Loucy (cell line): Measurements from ENCODE around the gene XCR1.

ENCODE experiments used
- H2AFZ ChIP-seq: fragments of 200-600 bp; sonication (generic); 2 replicates; pipeline ENCODE4 v1.6.0; 2016; ENCODE audit warnings: antibody characterized with exemption, mild to moderate bottlenecking, low read length, moderate library complexity
- H3F3A ChIP-seq: fragments of 200-600 bp; 2 replicates; pipeline ENCODE4 v1.6.0; 2016; ENCODE audit warnings: antibody characterized with exemption, low read depth, mild to moderate bottlenecking
- H3K27me3 ChIP-seq: fragments of 200-600 bp; sonication (generic); 2 replicates; pipeline ENCODE4 v1.6.1; 2014; ENCODE audit warnings: low read length, mild to moderate bottlenecking; ENCODE audit not compliant: insufficient read depth, poor library complexity, severe bottlenecking
- H3K36me3 ChIP-seq: fragments of 200-600 bp; sonication (generic); 2 replicates; pipeline ENCODE4 v1.6.1; 2016; ENCODE audit warnings: low read length; ENCODE audit not compliant: insufficient read depth
- H3K4me1 ChIP-seq: fragments of 200-600 bp; sonication (generic); 2 replicates; pipeline ENCODE4 v1.5.1; 2014; ENCODE audit warnings: low read length, mild to moderate bottlenecking; ENCODE audit not compliant: insufficient read depth, poor library complexity, severe bottlenecking
- H3K4me2 ChIP-seq: fragments of 200-600 bp; sonication (generic); 2 replicates; pipeline ENCODE4 v1.6.0; 2014; ENCODE audit warnings: antibody characterized with exemption, low read length, low read depth, mild to moderate bottlenecking; ENCODE audit not compliant: poor library complexity, severe bottlenecking
- H3K4me3 ChIP-seq: fragments of 200-600 bp; sonication (generic); 2 replicates; pipeline ENCODE4 v1.5.1; 2014; ENCODE audit warnings: low read length, mild to moderate bottlenecking, mixed read lengths; ENCODE audit not compliant: poor library complexity, severe bottlenecking
- H3K79me2 ChIP-seq: fragments of 200-600 bp; sonication (generic); 2 replicates; pipeline ENCODE4 v1.6.1; 2014; ENCODE audit warnings: low read length; ENCODE audit not compliant: insufficient read depth
- H3K9ac ChIP-seq: fragments of 200-600 bp; sonication (generic); 2 replicates; pipeline ENCODE4 v1.6.0; 2014; ENCODE audit warnings: mild to moderate bottlenecking, low read depth, low read length, moderate library complexity; ENCODE audit not compliant: poor library complexity, severe bottlenecking
- H3K9me2 ChIP-seq: fragments of 200-600 bp; sonication (generic); replicated peaks from 2 replicates; pipeline ENCODE4 v1.6.1; 2016; ENCODE audit warnings: low read depth, low read length, mixed read lengths
- H3K9me3 ChIP-seq: fragments of 200-600 bp; sonication (generic); 2 replicates; pipeline ENCODE4 v1.6.1; 2014; ENCODE audit warnings: mild to moderate bottlenecking, antibody characterized with exemption, low read length, low read depth; ENCODE audit not compliant: insufficient read depth
- H4K20me1 ChIP-seq: fragments of 200-600 bp; sonication (generic); 2 replicates; pipeline ENCODE4 v1.6.0; 2014; ENCODE audit warnings: antibody characterized with exemption, low read length, mild to moderate bottlenecking; ENCODE audit not compliant: insufficient read depth, poor library complexity, severe bottlenecking
- EZH2phosphoT487 ChIP-seq: fragments of 200-600 bp; IDR thresholded peaks from 2 replicates; pipeline ENCODE4 v1.6.1; 2018; ENCODE audit warnings: antibody characterized with exemption, mild to moderate bottlenecking, moderate library complexity, borderline replicate concordance
- TF ChIP-seq, protein P1 (sequence below): fragments of 200-600 bp; sonication (generic); conservative IDR thresholded peaks from 2 replicates; pipeline ENCODE4 v1.5.1; 2014; ENCODE audit warnings: mild to moderate bottlenecking, antibody characterized with exemption, low read length

Gene XCR1

DNA sequence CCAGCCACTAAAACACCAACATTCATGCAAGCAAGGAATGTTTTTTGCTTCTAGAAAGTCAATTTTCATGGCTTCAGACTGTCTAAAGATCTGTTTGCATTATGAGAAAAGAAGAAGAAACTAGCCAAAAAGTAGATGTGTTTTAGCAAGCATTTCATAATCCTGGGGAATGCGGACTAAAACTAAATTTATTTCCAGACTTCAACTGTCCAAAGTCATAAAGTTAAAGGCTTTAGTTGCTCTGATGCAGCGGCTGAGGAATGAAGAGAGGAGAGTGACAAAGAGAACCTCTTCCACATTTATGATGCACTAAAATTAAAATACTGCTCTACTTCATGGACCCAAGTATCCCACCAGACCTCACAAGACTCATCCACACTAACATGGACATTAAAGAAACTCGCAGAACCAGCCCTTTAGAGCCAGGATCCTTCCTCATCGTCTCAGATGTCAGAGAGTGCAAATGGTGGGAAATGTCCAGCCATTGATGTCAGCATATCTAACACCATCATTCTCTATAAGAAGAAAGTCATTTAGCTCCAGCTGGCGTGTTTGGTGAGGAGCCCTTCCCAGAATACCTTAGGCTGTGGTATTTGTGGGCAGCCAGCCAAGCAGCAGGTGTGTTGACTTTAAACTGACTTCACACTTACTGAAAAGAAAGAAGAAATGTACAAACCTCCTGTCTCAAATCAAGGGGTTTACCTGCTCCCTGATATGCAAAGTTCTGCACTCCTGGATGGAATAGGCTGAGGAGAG is 49.1 kb downstream of the XCR1 start:
- Histone ChIP-seq H3K9me2 (no peaks in the 10 kb centered on the region), H3K9me3 (no peaks in the 10 kb centered on the region), H3F3A (peaks cover 8% of the 10 kb centered on the region; the same call in 1 of the 2 replicates), H4K20me1 (no peaks in the 10 kb centered on the region), H3K4me1 (peaks cover 37% of the 10 kb centered on the region), H3K79me2 (no peaks in the 10 kb centered on the region), H3K9ac (no peak overlapping the region), H3K4me3 (no peak overlapping the region), H3K27me3 (no peaks in the 10 kb centered on the region), H3K36me3 (peaks cover 52% of the 10 kb centered on the region), H3K4me2 (peak overlapping the region; percentile 31), H2AFZ (no peak overlapping the region)
- no peak for TF ChIP-seq EZH2phosphoT487
- TF ChIP-seq, protein P1, sequence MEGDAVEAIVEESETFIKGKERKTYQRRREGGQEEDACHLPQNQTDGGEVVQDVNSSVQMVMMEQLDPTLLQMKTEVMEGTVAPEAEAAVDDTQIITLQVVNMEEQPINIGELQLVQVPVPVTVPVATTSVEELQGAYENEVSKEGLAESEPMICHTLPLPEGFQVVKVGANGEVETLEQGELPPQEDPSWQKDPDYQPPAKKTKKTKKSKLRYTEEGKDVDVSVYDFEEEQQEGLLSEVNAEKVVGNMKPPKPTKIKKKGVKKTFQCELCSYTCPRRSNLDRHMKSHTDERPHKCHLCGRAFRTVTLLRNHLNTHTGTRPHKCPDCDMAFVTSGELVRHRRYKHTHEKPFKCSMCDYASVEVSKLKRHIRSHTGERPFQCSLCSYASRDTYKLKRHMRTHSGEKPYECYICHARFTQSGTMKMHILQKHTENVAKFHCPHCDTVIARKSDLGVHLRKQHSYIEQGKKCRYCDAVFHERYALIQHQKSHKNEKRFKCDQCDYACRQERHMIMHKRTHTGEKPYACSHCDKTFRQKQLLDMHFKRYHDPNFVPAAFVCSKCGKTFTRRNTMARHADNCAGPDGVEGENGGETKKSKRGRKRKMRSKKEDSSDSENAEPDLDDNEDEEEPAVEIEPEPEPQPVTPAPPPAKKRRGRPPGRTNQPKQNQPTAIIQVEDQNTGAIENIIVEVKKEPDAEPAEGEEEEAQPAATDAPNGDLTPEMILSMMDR: no peak

DNA sequence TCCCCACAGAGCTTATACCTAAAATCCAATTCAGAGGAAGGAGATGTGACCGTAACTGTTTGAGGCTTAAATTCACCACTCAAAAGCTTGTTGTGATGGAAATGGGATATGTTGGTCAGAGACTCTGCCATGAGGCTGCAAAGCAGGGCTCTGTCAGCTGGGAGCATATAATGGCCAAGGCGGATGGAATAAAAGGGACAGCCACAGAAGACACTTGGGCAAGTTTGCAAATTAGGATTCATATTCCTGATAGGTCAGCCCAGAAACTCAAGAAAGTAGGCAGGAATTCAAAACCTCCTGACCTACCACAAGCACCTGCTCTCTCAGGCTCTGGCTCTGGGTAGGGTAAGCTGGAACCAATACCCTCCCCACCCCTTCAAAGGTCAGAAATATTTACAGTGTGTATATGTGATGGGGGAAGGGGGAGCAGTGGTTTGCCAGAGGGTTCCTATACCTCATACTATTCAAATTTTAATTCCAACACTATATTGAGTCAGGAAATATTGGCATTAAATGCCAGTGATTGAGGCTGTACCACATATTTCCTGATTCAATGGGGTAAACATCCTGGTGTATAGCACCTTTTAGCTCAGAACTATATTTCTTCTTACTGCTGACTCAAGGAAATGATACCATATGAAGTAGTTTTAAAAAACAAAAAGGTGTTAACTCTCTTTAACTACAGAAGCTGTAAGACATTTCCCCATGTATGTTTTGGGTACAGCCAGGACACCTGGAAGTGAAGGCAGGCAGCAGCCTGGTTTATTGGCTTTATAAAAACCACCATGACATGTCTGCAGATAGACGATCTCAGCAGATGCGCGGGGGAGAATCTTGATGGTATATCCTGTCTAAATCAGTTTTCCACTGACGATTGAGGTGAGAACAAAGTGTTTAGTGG is 50.8 kb downstream of the XCR1 start:
- no peak overlapping the region for H3K9ac ChIP-seq
- TF ChIP-seq EZH2phosphoT487: no peak
- TF ChIP-seq, protein P1: no peak
- no peaks in the 10 kb centered on the region for H3K9me3 ChIP-seq
- peak overlapping the region; percentile 44 for H3K4me2 ChIP-seq
- H3K36me3 ChIP-seq: peaks cover 35% of the 10 kb centered on the region
- no peaks in the 10 kb centered on the region for H3K27me3 ChIP-seq
- H3K4me1 ChIP-seq: peaks cover 49% of the 10 kb centered on the region
- H3K79me2 ChIP-seq: no peaks in the 10 kb centered on the region
- H3F3A ChIP-seq: peaks cover 8% of the 10 kb centered on the region; the same call in 1 of the 2 replicates
- no peaks in the 10 kb centered on the region for H3K9me2 ChIP-seq
- H3K4me3 ChIP-seq: no peak overlapping the region
- no peak overlapping the region for H2AFZ ChIP-seq
- H4K20me1 ChIP-seq: no peaks in the 10 kb centered on the region

DNA sequence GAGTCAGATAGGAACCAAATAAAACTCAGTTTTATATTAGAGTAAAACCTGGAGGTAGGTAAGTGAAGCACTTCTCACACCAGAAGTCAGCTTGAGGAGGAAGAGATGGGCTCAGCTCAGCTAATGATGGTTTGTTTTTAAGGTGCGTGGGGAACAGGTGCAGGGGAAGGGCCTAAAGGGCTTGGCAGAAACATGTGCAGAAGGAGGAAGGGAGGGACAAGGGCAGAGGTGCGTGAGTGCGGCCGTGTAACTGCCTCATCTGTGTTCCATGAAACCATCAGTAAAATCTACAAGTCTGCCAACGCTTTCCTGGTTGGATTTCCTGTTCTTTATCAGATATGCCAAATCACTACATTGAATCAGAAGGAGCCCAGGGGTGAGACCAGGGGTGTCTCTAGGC is 51.6 kb downstream of the XCR1 start:
- H3K36me3 ChIP-seq: peaks cover 27% of the 10 kb centered on the region
- peaks cover 8% of the 10 kb centered on the region; the same call in 1 of the 2 replicates for H3F3A ChIP-seq

More for the DNA sequence above, 51.6 kb downstream of the XCR1 start:
- Histone ChIP-seq H3K4me2 (peak overlapping the region; percentile 44), H3K9me2 (no peaks in the 10 kb centered on the region), H3K79me2 (no peaks in the 10 kb centered on the region), H3K9ac (no peak overlapping the region), H3K9me3 (no peaks in the 10 kb centered on the region), H4K20me1 (no peaks in the 10 kb centered on the region), H2AFZ (no peak overlapping the region), H3K4me1 (peaks cover 49% of the 10 kb centered on the region), H3K27me3 (no peaks in the 10 kb centered on the region), H3K4me3 (no peak overlapping the region)
- TF ChIP-seq, protein P1: no peak
- TF ChIP-seq EZH2phosphoT487: no peak
